ENCODE data around the gene SDF4. TPM values are rescaled to one million over a fixed set of nuclear protein-coding genes. Genes with fewer than 3 reads are reported as not detected.

Gene SDF4
- total RNA-seq, 4 donors from 2014 or later, result 109 to 144 (median 138) TPM

- DNase-seq, result no peak
- WGBS, 2 donors, result 58 to 69% methylated on average over 6 to 7 of the region's 11 CpGs
- no peak overlapping the region for H3K27ac ChIP-seq
- no peaks in the 10 kb centered on the region for H3K9me3 ChIP-seq
- H3K4me1 ChIP-seq, result peaks cover 6 to 11% of the 10 kb centered on the region in 2 donors
- no peaks in the 10 kb centered on the region for H3K36me3 ChIP-seq
- no peak for TF ChIP-seq CTCF (IDR thresholded peaks at IDR 0.05)
- no peak for TF ChIP-seq POLR2A (IDR thresholded peaks at IDR 0.05)
- intact Hi-C loops (cut with DNase I), result no loop called here
- no peak overlapping the region for H3K4me3 ChIP-seq (replicated peaks in 1 of 3)
- H3K27me3 ChIP-seq, result no peaks in the 10 kb centered on the region
Measured at GRCh38 chr1:1207571-1207892, 24.3 kb downstream of the SDF4 start.

GRCh38 chr1:1206966-1207531 lies 24.8 kb downstream of the SDF4 start:
- no peak overlapping the region for H3K4me3 ChIP-seq (replicated peaks in 1 of 3)
- intact Hi-C loops (cut with DNase I), result no loop called here

GRCh38 chr1:1206376-1206965 lies 25.3 kb downstream of the SDF4 start, which contains the start of gene TNFRSF18:
Gene TNFRSF18 (minus strand): TSS chr1:1206592. CDS start chr1:1206571, 21 bp downstream.
- intact Hi-C loops (cut with DNase I), result no loop called here
- Histone ChIP-seq H3K9me3 (no peaks in the 10 kb centered on the region), H3K27ac (no peak within 1 kb of the TSS), H3K4me3 (replicated peaks in 1 of 3) (peak within 1 kb of the TSS in 1 of 3 donors; percentile 11), H3K4me1 (peaks cover 6 to 12% of the 10 kb centered on the region in 2 donors), H3K36me3 (no peaks in the 10 kb centered on the region), H3K27me3 (no peaks in the 10 kb centered on the region)
- TF ChIP-seq CTCF (IDR thresholded peaks at IDR 0.05), result no peak
- TF ChIP-seq POLR2A (IDR thresholded peaks at IDR 0.05), result no peak
- 5 to 37% methylated on average over 5 to 21 of the region's 49 CpGs for WGBS, 2 donors
- DNase-seq, result peak; percentile 50 to 51

More at GRCh38 chr1:1206966-1207531, 24.8 kb downstream of the SDF4 start:
- DNase-seq, result no peak
- H3K9me3 ChIP-seq, result no peaks in the 10 kb centered on the region
- TF ChIP-seq CTCF (IDR thresholded peaks at IDR 0.05) (no peak), POLR2A (IDR thresholded peaks at IDR 0.05) (no peak)
- no peaks in the 10 kb centered on the region for H3K27me3 ChIP-seq
- peaks cover 6 to 11% of the 10 kb centered on the region in 2 donors for H3K4me1 ChIP-seq
- 50 to 63% methylated on average over 8 to 18 of the region's 19 CpGs for WGBS, 2 donors
- no peak overlapping the region for H3K27ac ChIP-seq
- H3K36me3 ChIP-seq, result no peaks in the 10 kb centered on the region

GRCh38 chr1:1205769-1206375 lies 25.9 kb downstream of the SDF4 start:
- peak overlapping the region in 1 of 3 donors; percentile 11 for H3K4me3 ChIP-seq (replicated peaks in 1 of 3)
- no peaks in the 10 kb centered on the region for H3K27me3 ChIP-seq
- TF ChIP-seq CTCF (IDR thresholded peaks at IDR 0.05) (no peak), POLR2A (IDR thresholded peaks at IDR 0.05) (no peak)
- H3K4me1 ChIP-seq, result peaks cover 6 to 18% of the 10 kb centered on the region in 2 donors
- intact Hi-C loops (cut with DNase I), result no loop called here
- no peaks in the 10 kb centered on the region for H3K36me3 ChIP-seq
- no peak overlapping the region for H3K27ac ChIP-seq
- no peaks in the 10 kb centered on the region for H3K9me3 ChIP-seq
- WGBS, 2 donors, result 40 to 49% methylated on average over 1 to 5 of the region's 31 CpGs
- DNase-seq, result no peak
